PC-9 (cell line): ENCODE results near the gene C2CD2. TPM values are rescaled to one million over a fixed set of nuclear protein-coding genes. Genes with fewer than 3 reads are reported as not detected.

Source experiments
- BruUV-seq: library from RNA; stranded (reverse); fragments of 400-500 nt; replicated peaks from 2 replicates; lab custom pipeline; 2021; lab: Mats Ljungman, UMichigan
- CTCF ChIA-PET: fragments of 300-600 bp; sonication (Branson Sonifier 250); formaldehyde crosslinking; loops from one replicate; lab custom pipeline; 2022; ENCODE audit warnings: antibody characterized with exemption; lab: Charles Lee
- POLR2A ChIA-PET: fragments of 300-600 bp; sonication (Branson Sonifier 250); formaldehyde crosslinking; loops from one replicate; lab custom pipeline; 2022; ENCODE audit warnings: antibody characterized with exemption; ENCODE audit not compliant: unreplicated experiment; lab: Charles Lee
- DNase-seq, 2 experiments: peaks; one replicate each; pipeline versions ENCODE4 v3.0.0 to v3.0.0-alpha.2; 2015 to 2022; ENCODE audit warnings: mixed read lengths in 1 of 2
- H2AFZ ChIP-seq: fragments of 200-600 bp; sonication (generic); 2 replicates; pipeline ENCODE4 v1.8.1; 2017; ENCODE audit warnings: antibody characterized with exemption
- H3F3A ChIP-seq: fragments of 200-600 bp; sonication (generic); 2 replicates; pipeline ENCODE4 v1.8.1; 2017; ENCODE audit warnings: antibody characterized with exemption, mild to moderate bottlenecking, low read depth; ENCODE audit not compliant: insufficient read depth
- H3K27ac ChIP-seq: fragments of 200-600 bp; sonication (generic); 2 replicates; pipeline ENCODE4 v1.6.1; 2016; ENCODE audit warnings: mixed run types
- H3K27me3 ChIP-seq: fragments of 200-600 bp; sonication (generic); 2 replicates; pipeline ENCODE4 v1.6.1; 2016; ENCODE audit warnings: low read depth, mixed run types; ENCODE audit not compliant: insufficient read depth
- H3K36me3 ChIP-seq: fragments of 200-600 bp; sonication (generic); 2 replicates; pipeline ENCODE4 v1.6.1; 2016; ENCODE audit warnings: low read depth, mixed run types
- H3K4me1 ChIP-seq: fragments of 200-600 bp; sonication (generic); replicated peaks from 2 replicates; pipeline ENCODE4 v1.6.1; 2016; ENCODE audit warnings: mixed run types; ENCODE audit not compliant: insufficient read depth
- H3K4me2 ChIP-seq: fragments of 200-600 bp; sonication (generic); 2 replicates; pipeline ENCODE4 v1.6.1; 2017; ENCODE audit warnings: mixed run types
- H3K4me3 ChIP-seq: fragments of 200-600 bp; sonication (generic); 2 replicates; pipeline ENCODE4 v1.6.1; 2016; ENCODE audit warnings: mixed run types
- H3K79me2 ChIP-seq: fragments of 200-600 bp; sonication (generic); 2 replicates; pipeline ENCODE4 v1.6.1; 2017; ENCODE audit warnings: low read depth, mixed run types
- H3K9me2 ChIP-seq: fragments of 200-600 bp; sonication (generic); 2 replicates; pipeline ENCODE4 v1.8.1; 2017; ENCODE audit warnings: mild to moderate bottlenecking; ENCODE audit not compliant: insufficient read depth
- H3K9me3 ChIP-seq: fragments of 200-600 bp; sonication (generic); 2 replicates; pipeline ENCODE4 v1.8.1; 2016; ENCODE audit warnings: low read depth; ENCODE audit not compliant: insufficient read depth
- H4K20me1 ChIP-seq: fragments of 200-600 bp; sonication (generic); 2 replicates; pipeline ENCODE4 v1.8.1; 2017; ENCODE audit not compliant: insufficient read depth
- EZH2 ChIP-seq: fragments of 200-600 bp; sonication (generic); IDR thresholded peaks from 2 replicates; pipeline ENCODE4 v1.8.0; 2017; ENCODE audit warnings: antibody characterized with exemption, low read depth
- intact Hi-C: fragments of 100-400 bp; cut with micrococcal nuclease; formaldehyde crosslinking; loops from one replicate; pipeline ENCODE4 v1.10.0; 2022; ENCODE audit not compliant: unreplicated experiment
- total RNA-seq: library from RNA; stranded (reverse); gene quantifications from 2 replicates; pipeline ENCODE4 v1.2.3, GENCODE V29; 2021
- TF ChIP-seq, protein P1 (sequence below): fragments of 200-600 bp; sonication (generic); conservative IDR thresholded peaks from 2 replicates; pipeline ENCODE4 v1.6.1; 2017; ENCODE audit warnings: mixed run types, antibody characterized with exemption, mild to moderate bottlenecking, moderate library complexity

The C2CD2 gene
- total RNA-seq, 1 experiment from 2014 or later: 26.8 TPM

- DNase-seq: no peak
- no peaks in the 10 kb centered on the region for H4K20me1 ChIP-seq
- TF ChIP-seq, protein P1, sequence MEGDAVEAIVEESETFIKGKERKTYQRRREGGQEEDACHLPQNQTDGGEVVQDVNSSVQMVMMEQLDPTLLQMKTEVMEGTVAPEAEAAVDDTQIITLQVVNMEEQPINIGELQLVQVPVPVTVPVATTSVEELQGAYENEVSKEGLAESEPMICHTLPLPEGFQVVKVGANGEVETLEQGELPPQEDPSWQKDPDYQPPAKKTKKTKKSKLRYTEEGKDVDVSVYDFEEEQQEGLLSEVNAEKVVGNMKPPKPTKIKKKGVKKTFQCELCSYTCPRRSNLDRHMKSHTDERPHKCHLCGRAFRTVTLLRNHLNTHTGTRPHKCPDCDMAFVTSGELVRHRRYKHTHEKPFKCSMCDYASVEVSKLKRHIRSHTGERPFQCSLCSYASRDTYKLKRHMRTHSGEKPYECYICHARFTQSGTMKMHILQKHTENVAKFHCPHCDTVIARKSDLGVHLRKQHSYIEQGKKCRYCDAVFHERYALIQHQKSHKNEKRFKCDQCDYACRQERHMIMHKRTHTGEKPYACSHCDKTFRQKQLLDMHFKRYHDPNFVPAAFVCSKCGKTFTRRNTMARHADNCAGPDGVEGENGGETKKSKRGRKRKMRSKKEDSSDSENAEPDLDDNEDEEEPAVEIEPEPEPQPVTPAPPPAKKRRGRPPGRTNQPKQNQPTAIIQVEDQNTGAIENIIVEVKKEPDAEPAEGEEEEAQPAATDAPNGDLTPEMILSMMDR: no peak
- intact Hi-C loops: no loop called here
- POLR2A ChIA-PET: no interaction called here
- no peak overlapping the region for H3K4me3 ChIP-seq
- no peaks in the 10 kb centered on the region for H3K9me3 ChIP-seq
- no TSS peak for BruUV-seq
- H3K27ac ChIP-seq: no peak overlapping the region
- peaks cover 7% of the 10 kb centered on the region; the same call in 1 of the 2 replicates for H3K4me1 ChIP-seq
- no peaks in the 10 kb centered on the region for H3K79me2 ChIP-seq
- H3F3A ChIP-seq: no peaks in the 10 kb centered on the region
- no peaks in the 10 kb centered on the region for H3K36me3 ChIP-seq
- CTCF ChIA-PET: interaction anchor here (0.6 kb wide), 1 partner anchor 420 kb away, joined by 10 read pairs; no protein-coding TSS in a partner anchor
- H3K4me2 ChIP-seq: no peak overlapping the region
- no peak overlapping the region for H2AFZ ChIP-seq
- no peaks in the 10 kb centered on the region for H3K27me3 ChIP-seq
- no peaks in the 10 kb centered on the region for H3K9me2 ChIP-seq
Measured at GRCh38 chr21:41967708-41968107, 13.9 kb upstream of the C2CD2 start.

DNA sequence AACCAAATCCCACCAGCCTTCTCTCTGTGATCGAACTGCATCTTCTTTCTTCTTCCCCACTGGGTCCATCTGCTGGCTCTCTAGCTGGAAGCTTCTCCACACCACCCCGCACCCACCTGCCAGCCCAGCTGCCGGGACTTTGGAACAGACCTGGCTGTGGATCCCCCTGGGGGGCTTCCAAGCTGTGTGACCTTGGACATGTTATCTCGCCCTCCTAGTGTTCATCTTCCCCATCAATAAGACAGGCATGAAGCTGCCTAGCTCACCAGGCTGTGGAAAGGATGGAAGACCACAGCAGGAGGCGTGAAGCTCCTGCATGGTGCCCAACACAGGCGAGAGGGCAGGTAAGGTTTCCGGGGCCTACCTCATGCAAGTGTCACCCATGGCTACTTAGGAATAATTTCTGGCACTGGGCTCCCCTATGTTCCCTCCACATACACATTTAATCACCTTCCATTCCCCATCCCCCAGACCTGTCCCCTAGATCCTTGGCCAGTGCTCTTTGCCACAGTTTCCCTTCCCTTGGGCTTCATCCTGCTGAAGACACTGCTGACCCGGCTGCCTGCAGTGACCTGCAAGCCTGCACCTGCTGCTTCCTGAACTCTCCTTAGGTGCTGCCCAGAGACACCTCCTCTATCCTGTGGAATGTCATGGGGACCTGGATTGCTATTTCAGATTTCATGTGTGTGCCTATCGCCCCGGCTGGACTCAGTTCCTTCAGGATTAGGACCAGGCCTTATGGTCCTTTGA, 13.2 kb upstream of the C2CD2 start:
- Histone ChIP-seq H3K9me3 (no peaks in the 10 kb centered on the region), H3K36me3 (no peaks in the 10 kb centered on the region), H3K4me2 (no peak overlapping the region), H2AFZ (no peak overlapping the region), H3K79me2 (no peaks in the 10 kb centered on the region), H3F3A (no peaks in the 10 kb centered on the region), H4K20me1 (no peaks in the 10 kb centered on the region), H3K9me2 (no peaks in the 10 kb centered on the region), H3K4me1 (peaks cover 7% of the 10 kb centered on the region; the same call in 1 of the 2 replicates), H3K4me3 (no peak overlapping the region), H3K27ac (no peak overlapping the region), H3K27me3 (no peaks in the 10 kb centered on the region)
- BruUV-seq: no TSS peak
- POLR2A ChIA-PET: no interaction called here
- CTCF ChIA-PET: no interaction called here
- TF ChIP-seq EZH2: no peak
- TF ChIP-seq, protein P1: no peak
- no peak for DNase-seq
- intact Hi-C loops: no loop called here

DNA sequence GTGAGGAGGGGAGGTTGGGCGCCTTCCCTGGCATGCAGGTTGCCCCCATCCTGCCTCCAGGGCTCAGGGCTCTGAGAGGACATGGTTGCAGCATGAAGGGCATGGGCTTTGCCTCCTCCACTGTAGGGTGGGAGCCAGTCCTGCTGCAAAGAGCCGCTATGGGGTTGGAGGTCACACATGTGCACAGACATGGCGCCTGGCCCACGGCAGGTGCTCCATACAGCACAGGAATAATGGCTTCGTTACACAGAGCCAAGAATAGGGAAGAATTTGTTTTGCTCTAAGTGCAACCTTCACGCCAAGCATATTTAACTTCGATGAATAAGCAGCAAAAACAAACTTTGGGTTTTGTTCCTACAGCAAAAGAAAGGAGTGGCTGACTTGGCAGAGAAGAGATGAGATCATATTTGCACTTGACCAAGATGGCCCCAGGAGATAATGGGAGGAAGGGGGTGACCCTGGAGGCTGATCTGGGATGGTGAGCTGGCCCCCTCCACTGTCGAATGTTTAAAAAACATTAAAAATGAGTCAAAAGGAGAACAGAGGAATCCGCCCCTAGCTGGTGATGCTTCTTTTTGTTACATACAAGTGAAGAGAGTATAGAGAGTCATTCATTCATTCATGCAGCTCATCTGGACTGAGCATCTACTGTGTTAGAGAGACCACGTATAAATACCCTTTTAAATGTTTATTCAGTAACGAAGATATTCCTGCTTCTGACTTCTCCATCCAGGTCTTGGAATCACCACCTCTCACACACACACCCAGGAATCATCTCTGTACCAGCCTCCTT, 12.4 kb upstream of the C2CD2 start:
- Histone ChIP-seq H3K4me2 (no peak overlapping the region), H3K9me2 (no peaks in the 10 kb centered on the region), H3K79me2 (no peaks in the 10 kb centered on the region), H3K4me1 (peaks cover 7% of the 10 kb centered on the region; the same call in 1 of the 2 replicates), H2AFZ (no peak overlapping the region), H3K9me3 (no peaks in the 10 kb centered on the region), H3K36me3 (no peaks in the 10 kb centered on the region), H3K4me3 (no peak overlapping the region), H4K20me1 (no peaks in the 10 kb centered on the region), H3K27me3 (no peaks in the 10 kb centered on the region), H3K27ac (no peak overlapping the region), H3F3A (no peaks in the 10 kb centered on the region)
- intact Hi-C loops: no loop called here
- POLR2A ChIA-PET: no interaction called here
- no peak for TF ChIP-seq EZH2
- TF ChIP-seq, protein P1: no peak
- BruUV-seq: no TSS peak
- CTCF ChIA-PET: no interaction called here
- no peak for DNase-seq
